Calu3 (cell line): ENCODE measurements around the gene TRIM52. TPM values are rescaled to one million over a fixed set of nuclear protein-coding genes. Genes with fewer than 3 reads are reported as not detected.

ENCODE experiments used
- BruUV-seq: library from RNA; stranded (reverse); fragments of 400-500 nt; replicated peaks from 2 replicates; lab custom pipeline; 2021; lab: Mats Ljungman, UMichigan
- CTCF ChIA-PET: fragments of 300-600 bp; sonication (Branson Sonifier 250); formaldehyde crosslinking; loops from one replicate; lab custom pipeline; 2022; ENCODE audit warnings: antibody characterized with exemption; lab: Charles Lee
- DNase-seq: peaks from one replicate; pipeline ENCODE4 v3.0.0; 2022
- H3K27ac Mint-ChIP-seq: one replicate; pipeline ENCODE4 v1.8.0; 2022; ENCODE audit warnings: mixed read lengths; ENCODE audit not compliant: unreplicated experiment
- H3K27me3 Mint-ChIP-seq: one replicate; pipeline ENCODE4 v1.8.0; 2022; ENCODE audit warnings: mixed read lengths; ENCODE audit not compliant: unreplicated experiment
- H3K36me3 Mint-ChIP-seq: one replicate; pipeline ENCODE4 v1.8.0; 2022; ENCODE audit warnings: mild to moderate bottlenecking, moderate library complexity, mixed read lengths; ENCODE audit not compliant: insufficient read depth, unreplicated experiment
- H3K4me1 Mint-ChIP-seq: one replicate; pipeline ENCODE4 v1.8.0; 2022; ENCODE audit warnings: mild to moderate bottlenecking, low read depth, mixed read lengths; ENCODE audit not compliant: unreplicated experiment
- H3K4me3 Mint-ChIP-seq: one replicate; pipeline ENCODE4 v1.8.0; 2022; ENCODE audit warnings: mild to moderate bottlenecking, low read depth, moderate library complexity, mixed read lengths; ENCODE audit not compliant: unreplicated experiment
- H3K9me3 Mint-ChIP-seq: one replicate; pipeline ENCODE4 v1.8.0; 2022; ENCODE audit warnings: low read depth, mixed read lengths; ENCODE audit not compliant: unreplicated experiment
- intact Hi-C: fragments of 100-400 bp; cut with micrococcal nuclease; formaldehyde crosslinking; loops from one replicate; pipeline ENCODE4 v1.10.0; 2022; ENCODE audit not compliant: unreplicated experiment
- total RNA-seq: library from RNA; stranded (reverse); gene quantifications from 2 replicates; pipeline ENCODE4 v1.2.3, GENCODE V29; 2022
- TF ChIP-seq, protein P1 (sequence below): fragments of 200-600 bp; IDR thresholded peaks from one replicate; pipeline ENCODE4 v1.8.0; 2022; ENCODE audit warnings: antibody characterized with exemption; ENCODE audit not compliant: unreplicated experiment

Gene TRIM52
- total RNA-seq, 1 experiment from 2014 or later = 14.8 TPM

DNA sequence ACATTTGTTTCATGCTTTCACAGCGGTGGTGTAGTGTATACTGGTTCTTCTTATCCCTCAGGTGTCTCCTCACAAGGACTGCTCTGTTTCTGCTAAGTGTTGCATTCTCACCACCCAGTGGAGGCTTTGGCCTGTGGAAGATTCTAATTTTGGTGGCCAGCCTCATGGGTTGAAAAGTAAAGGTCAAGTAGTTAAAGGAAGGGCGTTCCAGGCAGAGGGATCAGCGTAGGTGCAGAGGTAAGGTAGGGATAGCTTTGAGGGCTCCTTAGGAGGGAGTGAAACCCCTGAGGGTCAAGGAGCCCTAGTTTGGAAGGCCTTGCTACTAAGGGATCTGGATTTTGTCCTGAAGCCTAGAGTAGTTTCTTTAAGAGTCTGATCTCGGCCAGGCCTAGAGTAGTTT is 12.7 kb downstream of the TRIM52 start:
- Mint-ChIP-seq H3K4me1 (peaks cover 46% of the 10 kb centered on the region), H3K36me3 (peaks cover 85% of the 10 kb centered on the region), H3K9me3 (no peaks in the 10 kb centered on the region), H3K27ac (peak overlapping the region; percentile 99), H3K27me3 (no peaks in the 10 kb centered on the region), H3K4me3 (peak overlapping the region; percentile 76)
- DNase-seq = no peak
- intact Hi-C loops = no loop called here
- no TSS peak for BruUV-seq
- TF ChIP-seq, protein P1, sequence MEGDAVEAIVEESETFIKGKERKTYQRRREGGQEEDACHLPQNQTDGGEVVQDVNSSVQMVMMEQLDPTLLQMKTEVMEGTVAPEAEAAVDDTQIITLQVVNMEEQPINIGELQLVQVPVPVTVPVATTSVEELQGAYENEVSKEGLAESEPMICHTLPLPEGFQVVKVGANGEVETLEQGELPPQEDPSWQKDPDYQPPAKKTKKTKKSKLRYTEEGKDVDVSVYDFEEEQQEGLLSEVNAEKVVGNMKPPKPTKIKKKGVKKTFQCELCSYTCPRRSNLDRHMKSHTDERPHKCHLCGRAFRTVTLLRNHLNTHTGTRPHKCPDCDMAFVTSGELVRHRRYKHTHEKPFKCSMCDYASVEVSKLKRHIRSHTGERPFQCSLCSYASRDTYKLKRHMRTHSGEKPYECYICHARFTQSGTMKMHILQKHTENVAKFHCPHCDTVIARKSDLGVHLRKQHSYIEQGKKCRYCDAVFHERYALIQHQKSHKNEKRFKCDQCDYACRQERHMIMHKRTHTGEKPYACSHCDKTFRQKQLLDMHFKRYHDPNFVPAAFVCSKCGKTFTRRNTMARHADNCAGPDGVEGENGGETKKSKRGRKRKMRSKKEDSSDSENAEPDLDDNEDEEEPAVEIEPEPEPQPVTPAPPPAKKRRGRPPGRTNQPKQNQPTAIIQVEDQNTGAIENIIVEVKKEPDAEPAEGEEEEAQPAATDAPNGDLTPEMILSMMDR = no peak
- CTCF ChIA-PET = interaction anchor here (1.3 kb wide), 1 partner anchor 12 kb away, joined by 4 read pairs; the partner anchor contains the start of gene TRIM52

DNA sequence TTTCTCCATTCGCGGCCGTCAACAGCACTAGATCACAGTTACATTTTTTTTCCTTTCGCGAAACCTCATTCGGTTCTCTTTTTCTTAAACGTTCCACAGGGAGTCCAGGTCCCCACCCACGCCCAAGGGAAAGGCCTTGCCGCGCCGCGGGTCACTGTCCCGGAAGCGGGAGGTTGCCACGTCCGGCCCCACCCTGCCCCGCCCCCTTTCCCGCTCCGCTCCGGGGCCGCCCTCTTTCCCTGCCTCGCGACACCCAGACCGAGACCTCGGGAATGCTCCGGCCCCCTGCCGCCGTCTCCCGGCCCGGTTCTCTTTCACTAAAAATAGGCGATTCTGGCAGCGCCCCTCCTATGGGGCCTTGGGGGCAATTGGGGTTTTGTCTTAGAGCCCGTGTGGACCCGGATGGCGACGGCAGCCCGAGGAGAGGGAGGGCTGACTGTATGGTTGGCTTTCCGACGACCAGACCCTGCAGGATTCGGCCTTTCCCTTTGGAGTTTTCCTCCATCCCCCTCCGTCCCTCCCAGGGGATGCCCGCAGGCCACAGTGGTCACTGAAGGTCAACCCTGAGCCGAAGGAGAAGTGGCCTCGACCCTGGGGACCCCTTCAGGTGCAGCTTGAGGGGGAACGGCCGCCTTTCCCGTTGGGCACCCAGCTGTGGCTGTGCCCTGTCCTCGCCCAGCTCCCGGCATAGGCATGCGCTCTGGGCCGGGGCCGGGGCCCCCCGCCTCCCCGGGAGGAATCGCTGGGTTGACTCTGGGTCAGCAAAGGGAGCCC is 14.5 kb downstream of the TRIM52 start:
- no TSS peak for BruUV-seq
- Mint-ChIP-seq H3K36me3 (peaks cover 97% of the 10 kb centered on the region), H3K27me3 (no peaks in the 10 kb centered on the region), H3K4me1 (peaks cover 51% of the 10 kb centered on the region), H3K4me3 (peak overlapping the region; percentile 76), H3K9me3 (no peaks in the 10 kb centered on the region), H3K27ac (peak overlapping the region; percentile 99)
- TF ChIP-seq, protein P1 = no peak
- DNase-seq = peak; percentile 94
- CTCF ChIA-PET = interaction anchor here (0.9 to 1.4 kb wide), 2 partner anchors 16 to 23 kb away, joined by 4 to 5 read pairs; partner anchors contain the start of gene TRIM41
- intact Hi-C loops = no loop called here

DNA sequence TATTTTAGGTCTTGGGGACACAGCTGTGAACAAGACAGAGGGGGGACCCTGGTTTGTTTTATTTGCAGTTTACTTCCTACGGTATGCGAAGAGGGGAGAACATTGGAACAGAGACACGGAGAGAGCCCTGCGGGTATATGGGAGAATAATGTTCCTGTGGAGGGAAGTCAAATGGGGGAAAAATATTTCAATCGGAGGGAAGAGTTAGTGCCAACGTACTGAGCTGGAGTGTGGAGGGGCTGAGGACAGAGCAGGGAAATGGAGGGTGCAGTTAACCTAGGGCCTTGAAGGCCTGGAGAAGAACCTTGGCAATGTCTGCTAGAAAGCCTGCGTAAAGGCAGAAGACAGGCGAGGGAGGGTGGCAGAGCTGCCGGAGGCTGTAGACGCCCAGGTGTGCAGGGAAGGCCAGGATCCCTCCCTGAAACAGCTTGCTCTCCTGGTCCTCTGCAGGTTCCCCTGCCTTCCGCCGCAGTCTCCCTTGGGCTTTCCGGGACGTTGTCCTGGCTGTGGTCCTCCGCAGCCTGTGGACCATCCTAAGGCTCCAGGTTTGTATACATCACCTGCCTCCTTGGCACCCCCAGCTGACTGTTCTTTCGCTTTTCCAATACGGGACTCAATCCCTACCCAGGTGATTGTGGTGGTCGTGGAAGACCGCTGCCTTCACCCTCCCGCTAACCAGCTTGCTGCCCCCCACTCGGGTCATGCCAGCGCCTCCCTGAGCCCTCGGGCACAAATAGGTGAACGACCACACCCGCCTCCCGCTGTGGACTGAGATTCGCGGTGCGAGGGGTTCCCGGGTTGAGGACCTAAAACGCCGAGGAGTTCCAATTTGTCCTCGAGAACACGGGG is 15.3 kb downstream of the TRIM52 start:
- no peaks in the 10 kb centered on the region for H3K9me3 Mint-ChIP-seq
- peak overlapping the region; percentile 99 for H3K27ac Mint-ChIP-seq
- H3K27me3 Mint-ChIP-seq = no peaks in the 10 kb centered on the region
- TF ChIP-seq, protein P1 = no peak
- CTCF ChIA-PET = interaction anchor here (0.9 to 1.4 kb wide), 3 partner anchors 11 to 22 kb away, joined by 4 to 6 read pairs (median 5); partner anchors contain the start of gene TRIM41
- peak overlapping the region; percentile 76 for H3K4me3 Mint-ChIP-seq
- peaks cover 99% of the 10 kb centered on the region for H3K36me3 Mint-ChIP-seq
- no TSS peak for BruUV-seq
- intact Hi-C loops = loop anchor here (2.0 kb wide), 1 partner anchor 23 kb away; the partner anchor contains the start of gene TRIM41
- peaks cover 47% of the 10 kb centered on the region for H3K4me1 Mint-ChIP-seq
- peak; percentile 36 for DNase-seq

DNA sequence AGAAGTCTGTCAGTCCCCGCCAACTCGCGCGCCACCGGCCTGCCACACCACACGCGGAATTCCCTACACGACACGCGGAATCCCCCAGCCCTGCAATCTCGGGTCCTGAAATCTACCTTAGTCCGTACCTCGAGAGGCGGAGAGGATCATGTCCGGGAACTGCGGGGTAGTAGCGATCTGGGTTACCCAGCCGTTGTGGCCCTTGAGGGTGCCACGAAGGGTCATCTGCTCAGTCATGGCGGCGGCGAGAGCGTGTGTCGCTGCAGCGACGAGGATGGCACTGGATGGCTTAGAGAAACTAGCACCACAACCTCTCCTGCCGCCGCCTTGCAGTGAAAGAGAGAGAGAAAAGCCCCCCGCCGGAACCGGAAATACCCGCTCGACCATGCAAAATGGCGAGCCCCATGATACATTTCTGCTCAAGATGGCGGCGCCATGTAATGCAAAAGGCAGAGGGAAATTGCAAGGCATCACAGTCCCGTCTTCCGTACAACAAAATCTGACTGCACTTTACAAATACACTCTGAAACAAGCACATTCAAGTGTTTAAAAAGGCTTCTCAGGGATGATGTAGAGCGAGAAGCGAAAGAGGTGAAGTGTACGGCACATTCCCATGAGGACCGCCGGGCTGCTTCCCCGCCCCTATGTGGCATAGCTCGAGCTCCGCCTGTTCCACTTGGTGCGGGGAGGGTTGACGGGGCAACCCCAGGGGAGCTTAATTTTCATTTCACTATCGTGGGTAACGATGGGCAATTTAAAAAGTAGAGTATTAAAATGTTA is 17.2 kb downstream of the TRIM52 start, which contains the start of gene RACK1:
Gene RACK1 (minus strand): TSS at position 343 of the 780 bp plus-strand sequence. CDS start 106 bp downstream, at position 237.
- TF ChIP-seq, protein P1 = no peak
- intact Hi-C loops = loop anchor here (2.0 kb wide), 1 partner anchor 21 kb away; the partner anchor contains the start of gene TRIM41
- peaks cover 43% of the 10 kb centered on the region for H3K4me1 Mint-ChIP-seq
- BruUV-seq = no TSS peak
- peaks cover 100% of the 10 kb centered on the region for H3K36me3 Mint-ChIP-seq
- DNase-seq = peak; percentile 90
- no peaks in the 10 kb centered on the region for H3K27me3 Mint-ChIP-seq
- CTCF ChIA-PET = interaction anchor here (1.1 kb wide), 2 partner anchors 56 to 59 kb away, joined by 3 read pairs; no protein-coding TSS in a partner anchor
- no peaks in the 10 kb centered on the region for H3K9me3 Mint-ChIP-seq
- peak within 1 kb of the TSS; percentile 76 for H3K4me3 Mint-ChIP-seq
- H3K27ac Mint-ChIP-seq = peak within 1 kb of the TSS; percentile 99
